ENCODE data around the gene CACNB1.

GRCh38 chr17:39173080-39173479 lies 24.4 kb downstream of the CACNB1 start:
- TF ChIP-seq YY1 (tag by site-specific recombination; IDR thresholded peaks at IDR 0.05): no peak
- TF ChIP-seq CTCF (tag by site-specific recombination; IDR thresholded peaks at IDR 0.05): no peak
- TF ChIP-seq ZNF664 (tag by site-specific recombination; IDR thresholded peaks at IDR 0.05): no peak
- TF ChIP-seq ATF2 (tag by site-specific recombination; IDR thresholded peaks at IDR 0.05; ENCODE audit: low read depth): no peak
- TF ChIP-seq ZNF544 (tag by site-specific recombination; IDR thresholded peaks at IDR 0.05): no peak
- no peak for TF ChIP-seq ZNF645 (tag by site-specific recombination; IDR thresholded peaks at IDR 0.05)
- no peak for TF ChIP-seq ZNF341 (tag by site-specific recombination; IDR thresholded peaks at IDR 0.05; ENCODE audit: low read depth)
- TF ChIP-seq RBAK (tag by site-specific recombination; IDR thresholded peaks at IDR 0.05): no peak
- no peak for TF ChIP-seq ZBTB20 (tag by site-specific recombination; IDR thresholded peaks at IDR 0.05)
- no peak for TF ChIP-seq SALL2 (tag by site-specific recombination; IDR thresholded peaks at IDR 0.05; ENCODE audit: borderline replicate concordance)
- TF ChIP-seq SETDB1 (IDR thresholded peaks at IDR 0.05; ENCODE audit: insufficient read length, low read length): no peak
- no peak for TF ChIP-seq SP2 (tag by site-specific recombination; IDR thresholded peaks at IDR 0.05)
- 0 out of 2 replicates have a peak, but pooled peaks have one; percentile 21 for TF ChIP-seq SCRT2 (tag by site-specific recombination; IDR thresholded peaks at IDR 0.05)
- no peak for TF ChIP-seq ZNF830 (tag by site-specific recombination; IDR thresholded peaks at IDR 0.05; ENCODE audit: low read depth)

Data from HEK293 (cell line).